Lower leg skin (tissue), 4 donors: Measurements from ENCODE around the gene BOK. TPM values are rescaled to one million over a fixed set of nuclear protein-coding genes. Genes with fewer than 3 reads are reported as not detected.

Source experiments
- DNase-seq, 2 donors: peaks; one replicate each; pipeline ENCODE4 v3.0.0-alpha.2; 2019; ENCODE audit warnings: low spot score in 2 of 2
- H3K4me3 ChIP-seq: fragments of 200-600 bp; sonication (generic); 2 replicates; pipeline ENCODE4 v1.5.1; 2017; ENCODE audit warnings: mild to moderate bottlenecking, low read depth; ENCODE audit not compliant: poor library complexity, severe bottlenecking
- CTCF ChIP-seq, 3 donors: fragments of 450-650 bp; IDR thresholded peaks; one replicate each; pipeline ENCODE4 v1.5.1; 2016; ENCODE audit warnings: antibody characterized with exemption in 3 of 3, mild to moderate bottlenecking in 3 of 3, moderate library complexity in 2 of 3
- POLR2A ChIP-seq, 2 donors: fragments of 450-650 bp; IDR thresholded peaks; one replicate each; pipeline ENCODE4 v1.6.1; 2016 to 2017; ENCODE audit warnings: antibody characterized with exemption in 2 of 2, mild to moderate bottlenecking in 1 of 2, moderate library complexity in 1 of 2
- WGBS, 2 donors: methylation state at CpG; one replicate each; pipeline ENCODE4 v1.1.5; 2018; 5-methylcytosine and 5-hydroxymethylcytosine counted together
- intact Hi-C: fragments of 100-400 bp; cut with DNase I; formaldehyde crosslinking; loops from one replicate; pipeline ENCODE4 v1.15.0; 2023; ENCODE audit warnings: low total_unique reads
- total RNA-seq, 4 donors: library from RNA; depleted of rRNA; stranded (reverse); fragments of >200 nt; gene quantifications; one replicate each; pipeline ENCODE4 v1.1.0, GENCODE V29; 2016

Gene BOK
- total RNA-seq, 4 donors from 2014 or later = 44.2 to 59.9 (median 54.7) TPM

- WGBS, 2 donors = 59 to 61% methylated on average over 13 of the region's 13 CpGs
- intact Hi-C loops = no loop called here
- no peak for DNase-seq
- TF ChIP-seq POLR2A (IDR thresholded peaks at IDR 0.05) (no peak), CTCF (IDR thresholded peaks at IDR 0.05) (no peak)
- no peak overlapping the region for H3K4me3 ChIP-seq
These were observed 27.3 kb upstream of the BOK start for GRCh38 chr2:241531161-241531722.

GRCh38 chr2:241532168-241532567 is 26.4 kb upstream of the BOK start:
- no peak for DNase-seq
- TF ChIP-seq POLR2A (IDR thresholded peaks at IDR 0.05) (no peak), CTCF (IDR thresholded peaks at IDR 0.05) (no peak)
- H3K4me3 ChIP-seq = no peak overlapping the region
- WGBS, 2 donors = 92 to 98% methylated on average over 8 of the region's 8 CpGs
- intact Hi-C loops = no loop called here

GRCh38 chr2:241532733-241533601 is 25.6 kb upstream of the BOK start:
- DNase-seq = no peak
- TF ChIP-seq POLR2A (IDR thresholded peaks at IDR 0.05) (no peak), CTCF (IDR thresholded peaks at IDR 0.05) (no peak)
- intact Hi-C loops = no loop called here
- H3K4me3 ChIP-seq = no peak overlapping the region
- 87 to 91% methylated on average over 23 of the region's 26 CpGs for WGBS, 2 donors

GRCh38 chr2:241534293-241534692 is 24.3 kb upstream of the BOK start:
- no peak for DNase-seq
- intact Hi-C loops = no loop called here
- no peak for TF ChIP-seq POLR2A (IDR thresholded peaks at IDR 0.05)
- TF ChIP-seq CTCF (IDR thresholded peaks at IDR 0.05) = no peak
- WGBS, 2 donors = 88 to 91% methylated on average over 7 of the region's 7 CpGs
- no peak overlapping the region for H3K4me3 ChIP-seq

- intact Hi-C loops = no loop called here
- TF ChIP-seq CTCF (IDR thresholded peaks at IDR 0.05) = no peak
- TF ChIP-seq POLR2A (IDR thresholded peaks at IDR 0.05) = no peak
- 80 to 84% methylated on average over 16 to 17 of the region's 17 CpGs for WGBS, 2 donors
- DNase-seq = no peak
- H3K4me3 ChIP-seq = no peak overlapping the region
These were observed 23.7 kb upstream of the BOK start for GRCh38 chr2:241534701-241535375.
